ENCODE data around the gene CHMP6.

CHMP6 gene

GRCh38 chr17:80986816-80987475 lies 4.7 kb upstream of the CHMP6 start:
- no peak overlapping the region for H3K27ac ChIP-seq (ENCODE audit: low read depth, low read length)
- no peak overlapping the region for H3K9ac ChIP-seq (ENCODE audit: low read length)
- H3K4me3 ChIP-seq (ENCODE audit: low read depth, low read length): no peak overlapping the region
- H3K9me3 ChIP-seq (ENCODE audit: control insufficient read depth, insufficient read depth, low read depth, low read length): no peaks in the 10 kb centered on the region
- peaks cover 17% of the 10 kb centered on the region for H3K4me1 ChIP-seq (ENCODE audit: control insufficient read depth, insufficient read depth, low read length)
- no peaks in the 10 kb centered on the region for H3K36me3 ChIP-seq (ENCODE audit: control insufficient read depth, insufficient read depth, low read length)
- peaks cover 23% of the 10 kb centered on the region for H3K27me3 ChIP-seq (ENCODE audit: control insufficient read depth, insufficient read depth, low read length)

GRCh38 chr17:80987941-80988461 lies 3.6 kb upstream of the CHMP6 start:
- Histone ChIP-seq H3K4me1 (ENCODE audit: control insufficient read depth, insufficient read depth, low read length) (peaks cover 21% of the 10 kb centered on the region), H3K36me3 (ENCODE audit: control insufficient read depth, insufficient read depth, low read length) (no peaks in the 10 kb centered on the region), H3K9ac (ENCODE audit: low read length) (no peak overlapping the region), H3K4me3 (ENCODE audit: low read depth, low read length) (no peak overlapping the region), H3K9me3 (ENCODE audit: control insufficient read depth, insufficient read depth, low read depth, low read length) (no peaks in the 10 kb centered on the region), H3K27ac (ENCODE audit: low read depth, low read length) (no peak overlapping the region), H3K27me3 (ENCODE audit: control insufficient read depth, insufficient read depth, low read length) (peaks cover 25% of the 10 kb centered on the region)

GRCh38 chr17:80989586-80989913 lies 2.1 kb upstream of the CHMP6 start:
- H3K4me1 ChIP-seq (ENCODE audit: control insufficient read depth, insufficient read depth, low read length): peaks cover 21% of the 10 kb centered on the region
- H3K36me3 ChIP-seq (ENCODE audit: control insufficient read depth, insufficient read depth, low read length): no peaks in the 10 kb centered on the region
- no peak overlapping the region for H3K9ac ChIP-seq (ENCODE audit: low read length)
- peaks cover 25% of the 10 kb centered on the region for H3K27me3 ChIP-seq (ENCODE audit: control insufficient read depth, insufficient read depth, low read length)
- no peak overlapping the region for H3K4me3 ChIP-seq (ENCODE audit: low read depth, low read length)
- no peaks in the 10 kb centered on the region for H3K9me3 ChIP-seq (ENCODE audit: control insufficient read depth, insufficient read depth, low read depth, low read length)
- H3K27ac ChIP-seq (ENCODE audit: low read depth, low read length): no peak overlapping the region

- Histone ChIP-seq H3K4me3 (ENCODE audit: low read depth, low read length) (peak overlapping the region; percentile 78), H3K27me3 (ENCODE audit: control insufficient read depth, insufficient read depth, low read length) (peaks cover 25% of the 10 kb centered on the region), H3K9me3 (ENCODE audit: control insufficient read depth, insufficient read depth, low read depth, low read length) (no peaks in the 10 kb centered on the region), H3K36me3 (ENCODE audit: control insufficient read depth, insufficient read depth, low read length) (peaks cover 9% of the 10 kb centered on the region), H3K27ac (ENCODE audit: low read depth, low read length) (no peak overlapping the region), H3K4me1 (ENCODE audit: control insufficient read depth, insufficient read depth, low read length) (peaks cover 17% of the 10 kb centered on the region), H3K9ac (ENCODE audit: low read length) (peak overlapping the region; percentile 79)
Measured at GRCh38 chr17:80990921-80991644, 558 bp upstream of the CHMP6 start.

- Histone ChIP-seq H3K4me3 (ENCODE audit: low read depth, low read length) (peak overlapping the region; percentile 78), H3K9ac (ENCODE audit: low read length) (peak overlapping the region; percentile 66), H3K9me3 (ENCODE audit: control insufficient read depth, insufficient read depth, low read depth, low read length) (no peaks in the 10 kb centered on the region)
Measured at GRCh38 chr17:80992077-80992947, 671 bp downstream of the CHMP6 start.

GRCh38 chr17:80992948-80993624 lies 1.4 kb downstream of the CHMP6 start:
- H3K4me3 ChIP-seq (ENCODE audit: low read depth, low read length): peak overlapping the region; percentile 78

More at GRCh38 chr17:80992077-80992947, 671 bp downstream of the CHMP6 start:
- Histone ChIP-seq H3K27me3 (ENCODE audit: control insufficient read depth, insufficient read depth, low read length) (peaks cover 25% of the 10 kb centered on the region), H3K27ac (ENCODE audit: low read depth, low read length) (no peak overlapping the region), H3K36me3 (ENCODE audit: control insufficient read depth, insufficient read depth, low read length) (peaks cover 21% of the 10 kb centered on the region), H3K4me1 (ENCODE audit: control insufficient read depth, insufficient read depth, low read length) (peaks cover 17% of the 10 kb centered on the region)

GRCh38 chr17:80995131-80995530 lies 3.5 kb downstream of the CHMP6 start:
- peaks cover 49% of the 10 kb centered on the region for H3K36me3 ChIP-seq (ENCODE audit: control insufficient read depth, insufficient read depth, low read length)
- H3K27ac ChIP-seq (ENCODE audit: low read depth, low read length): no peak overlapping the region
- H3K9me3 ChIP-seq (ENCODE audit: control insufficient read depth, insufficient read depth, low read depth, low read length): no peaks in the 10 kb centered on the region
- H3K4me1 ChIP-seq (ENCODE audit: control insufficient read depth, insufficient read depth, low read length): peaks cover 5% of the 10 kb centered on the region
- no peak overlapping the region for H3K4me3 ChIP-seq (ENCODE audit: low read depth, low read length)
- no peak overlapping the region for H3K9ac ChIP-seq (ENCODE audit: low read length)
- peaks cover 14% of the 10 kb centered on the region for H3K27me3 ChIP-seq (ENCODE audit: control insufficient read depth, insufficient read depth, low read length)

More at GRCh38 chr17:80992948-80993624, 1.4 kb downstream of the CHMP6 start:
- H3K36me3 ChIP-seq (ENCODE audit: control insufficient read depth, insufficient read depth, low read length): peaks cover 29% of the 10 kb centered on the region
- H3K27me3 ChIP-seq (ENCODE audit: control insufficient read depth, insufficient read depth, low read length): peaks cover 25% of the 10 kb centered on the region
- peaks cover 13% of the 10 kb centered on the region for H3K4me1 ChIP-seq (ENCODE audit: control insufficient read depth, insufficient read depth, low read length)
- no peak overlapping the region for H3K27ac ChIP-seq (ENCODE audit: low read depth, low read length)
- H3K9ac ChIP-seq (ENCODE audit: low read length): no peak overlapping the region
- no peaks in the 10 kb centered on the region for H3K9me3 ChIP-seq (ENCODE audit: control insufficient read depth, insufficient read depth, low read depth, low read length)

- Histone ChIP-seq H3K36me3 (ENCODE audit: control insufficient read depth, insufficient read depth, low read length) (peaks cover 51% of the 10 kb centered on the region), H3K27me3 (ENCODE audit: control insufficient read depth, insufficient read depth, low read length) (peaks cover 10% of the 10 kb centered on the region; the same call in 1 of the 2 replicates)
Measured at GRCh38 chr17:80996422-80997305, 5.0 kb downstream of the CHMP6 start.

GRCh38 chr17:80997424-80998117 lies 5.9 kb downstream of the CHMP6 start:
- H3K4me3 ChIP-seq (ENCODE audit: low read depth, low read length): no peak overlapping the region
- peaks cover 11% of the 10 kb centered on the region for H3K27me3 ChIP-seq (ENCODE audit: control insufficient read depth, insufficient read depth, low read length)
- no peak overlapping the region for H3K9ac ChIP-seq (ENCODE audit: low read length)
- peaks cover 51% of the 10 kb centered on the region for H3K36me3 ChIP-seq (ENCODE audit: control insufficient read depth, insufficient read depth, low read length)
- no peaks in the 10 kb centered on the region for H3K9me3 ChIP-seq (ENCODE audit: control insufficient read depth, insufficient read depth, low read depth, low read length)
- no peak overlapping the region for H3K27ac ChIP-seq (ENCODE audit: low read depth, low read length)
- H3K4me1 ChIP-seq (ENCODE audit: control insufficient read depth, insufficient read depth, low read length): peaks cover 4% of the 10 kb centered on the region

More at GRCh38 chr17:80996422-80997305, 5.0 kb downstream of the CHMP6 start:
- no peak overlapping the region for H3K27ac ChIP-seq (ENCODE audit: low read depth, low read length)
- no peaks in the 10 kb centered on the region for H3K9me3 ChIP-seq (ENCODE audit: control insufficient read depth, insufficient read depth, low read depth, low read length)
- peaks cover 5% of the 10 kb centered on the region for H3K4me1 ChIP-seq (ENCODE audit: control insufficient read depth, insufficient read depth, low read length)
- H3K9ac ChIP-seq (ENCODE audit: low read length): no peak overlapping the region
- H3K4me3 ChIP-seq (ENCODE audit: low read depth, low read length): no peak overlapping the region

Data from HUES6 (cell line).